SK-N-DZ (cell line): ENCODE measurements around the gene BOK.

ENCODE experiments used
- DNase-seq: peaks from one replicate; pipeline ENCODE4 v3.0.0-alpha.2; 2015; ENCODE audit warnings: low spot score
- small RNA-seq, 2 experiments: library from RNA; depleted of rRNA; stranded (forward); fragments of <200 nt; gene quantifications; one replicate each; pipeline ENCODE3, GENCODE V24; 2014

BOK gene

DNA sequence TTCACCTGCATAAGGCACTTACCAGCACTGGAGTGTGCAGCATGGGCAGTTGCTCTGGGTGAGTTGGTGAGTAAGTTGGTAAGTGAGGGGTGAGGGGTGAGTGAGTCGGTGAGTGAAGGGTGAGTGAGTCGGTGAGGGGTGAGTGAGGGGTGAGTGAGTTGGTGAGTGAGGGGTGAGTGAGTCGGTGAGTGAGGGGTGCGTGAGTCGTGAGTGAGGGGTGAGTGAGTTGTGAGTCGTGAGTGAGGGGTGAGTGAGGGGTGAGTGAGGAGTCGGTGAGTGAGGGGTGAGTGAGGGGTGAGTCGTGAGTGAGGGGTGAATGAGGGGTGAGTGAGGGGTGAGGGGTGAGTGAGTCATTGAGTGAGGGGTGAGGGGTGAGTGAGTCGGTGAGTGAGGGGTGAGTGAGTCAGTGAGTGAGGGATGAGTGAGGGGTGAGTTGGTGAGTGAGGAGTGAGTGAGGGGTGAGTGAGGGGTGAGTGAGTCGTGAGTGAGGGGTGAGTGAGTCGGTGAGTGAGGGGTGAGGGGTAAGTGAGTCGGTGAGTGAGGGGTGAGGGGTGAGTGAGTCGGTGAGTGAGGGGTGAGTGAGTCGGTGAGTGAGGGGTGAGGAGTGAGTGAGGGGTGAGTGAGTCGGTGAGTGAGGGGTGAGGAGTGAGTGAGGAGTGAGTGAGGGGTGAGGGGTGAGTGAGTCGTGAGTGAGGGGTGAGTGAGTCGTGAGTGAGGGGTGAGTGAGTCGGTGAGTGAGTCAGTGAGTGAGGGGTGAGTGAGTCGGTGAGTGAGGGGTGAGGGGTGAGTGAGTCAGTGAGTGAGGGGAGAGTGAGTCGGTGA, 61.3 kb downstream of the BOK start:
- no peak for DNase-seq

DNA sequence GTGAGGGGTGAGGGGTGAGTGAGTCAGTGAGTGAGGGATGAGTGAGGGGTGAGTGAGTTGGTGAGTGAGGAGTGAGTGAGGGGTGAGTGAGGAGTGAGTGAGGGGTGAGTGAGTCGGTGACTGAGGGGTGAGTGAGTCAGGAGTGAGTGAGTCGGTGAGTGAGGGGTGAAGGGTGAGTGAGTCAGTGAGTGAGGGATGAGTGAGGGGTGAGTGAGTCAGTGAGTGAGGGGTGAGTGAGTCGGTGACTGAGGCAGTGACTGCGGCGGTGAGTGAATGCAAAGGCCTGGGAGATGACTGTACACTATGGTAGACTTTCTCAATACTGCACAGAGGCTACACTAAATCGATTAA, 61.8 kb downstream of the BOK start:
- DNase-seq = no peak

Small RNA genes lying within 50 kb of the gene (small RNA-seq; reads per million reads assigned to genes)
- 0 to 0.04 reads per million in 2 experiments for gene RNA5SP122
